EL (cell line): ENCODE data around the gene ACSL1.
"Not testable (repeated sequence)": the region's sequence is repeated elsewhere in the genome, so short reads cannot be mapped to it uniquely, and the experiment has no call there.

ENCODE experiments used
- DNase-seq: peaks from one replicate; pipeline ENCODE4 v3.0.0-alpha.2; 2016

The ACSL1 gene

GRCh38 chr4:184785813-184786212 lies 40.0 kb downstream of the ACSL1 start:
- DNase-seq = no peak

GRCh38 chr4:184784628-184785257 lies 41.0 kb downstream of the ACSL1 start:
- no peak for DNase-seq

GRCh38 chr4:184782731-184783373 lies 42.9 kb downstream of the ACSL1 start:
- no peak for DNase-seq

- not testable (repeated sequence) for DNase-seq
Observed at GRCh38 chr4:184779160-184779559, 46.6 kb downstream of the ACSL1 start.

GRCh38 chr4:184778325-184778724 lies 47.4 kb downstream of the ACSL1 start:
- DNase-seq = no peak

- no peak for DNase-seq
Observed at GRCh38 chr4:184776821-184777220, 48.9 kb downstream of the ACSL1 start.

- DNase-seq = no peak
Observed at GRCh38 chr4:184775854-184776555, 49.8 kb downstream of the ACSL1 start.

GRCh38 chr4:184774152-184774551 lies 51.6 kb downstream of the ACSL1 start:
- DNase-seq = no peak

GRCh38 chr4:184771416-184771815 lies 54.4 kb downstream of the ACSL1 start:
- DNase-seq = no peak

GRCh38 chr4:184769141-184769765 lies 56.5 kb downstream of the ACSL1 start:
- DNase-seq = no peak

GRCh38 chr4:184768296-184768695 lies 57.5 kb downstream of the ACSL1 start:
- DNase-seq = no peak

- no peak for DNase-seq
Observed at GRCh38 chr4:184766446-184766845, 59.3 kb downstream of the ACSL1 start.

GRCh38 chr4:184765473-184766340 lies 60.1 kb downstream of the ACSL1 start:
- DNase-seq = no peak

- no peak for DNase-seq
Observed at GRCh38 chr4:184764601-184765000, 61.2 kb downstream of the ACSL1 start.

GRCh38 chr4:184763150-184763780 lies 62.5 kb downstream of the ACSL1 start:
- DNase-seq = no peak

- no peak for DNase-seq
Observed at GRCh38 chr4:184762100-184762499, 63.7 kb downstream of the ACSL1 start.

GRCh38 chr4:184760681-184761080 lies 65.1 kb downstream of the ACSL1 start:
- no peak for DNase-seq

- no peak for DNase-seq
Observed at GRCh38 chr4:184757810-184758209, 68.0 kb downstream of the ACSL1 start.

GRCh38 chr4:184756399-184756798 lies 69.4 kb downstream of the ACSL1 start:
- peak; percentile 13 for DNase-seq

- DNase-seq = peak; percentile 79
Observed at GRCh38 chr4:184755278-184755677, 70.5 kb downstream of the ACSL1 start.

- DNase-seq = no peak
Observed at GRCh38 chr4:184752496-184753275, 73.1 kb downstream of the ACSL1 start.
